Suprapubic skin (tissue), 4 donors: ENCODE results near the gene GCC2. TPM values are rescaled to one million over a fixed set of nuclear protein-coding genes. Genes with fewer than 3 reads are reported as not detected.

ENCODE experiments used
- DNase-seq, 2 donors: peaks; one replicate each; pipeline ENCODE4 v3.0.0-alpha.2; 2019; ENCODE audit warnings: low spot score in 2 of 2
- H3K27ac ChIP-seq: fragments of 200-600 bp; sonication (generic); one replicate; pipeline ENCODE4 v1.5.1; 2019
- H3K27me3 ChIP-seq: fragments of 200-600 bp; sonication (generic); one replicate; pipeline ENCODE4 v1.5.1; 2019
- H3K36me3 ChIP-seq: fragments of 200-600 bp; sonication (generic); one replicate; pipeline ENCODE4 v1.5.1; 2019
- H3K4me1 ChIP-seq: fragments of 200-600 bp; sonication (generic); one replicate; pipeline ENCODE4 v1.5.1; 2019
- H3K4me3 ChIP-seq: fragments of 200-600 bp; sonication (generic); one replicate; pipeline ENCODE4 v1.5.1; 2019; ENCODE audit warnings: mild to moderate bottlenecking
- H3K9me3 ChIP-seq: fragments of 200-600 bp; sonication (generic); one replicate; pipeline ENCODE4 v1.5.1; 2019
- CTCF ChIP-seq, 2 donors: fragments of 200-600 bp in 1 of 2; fragments of 450-650 bp in 1 of 2; sonication (generic) in 1 of 2; IDR thresholded peaks; one replicate each; pipeline ENCODE4 v1.5.1; 2016 to 2019; ENCODE audit warnings: antibody characterized with exemption in 2 of 2, mild to moderate bottlenecking in 1 of 2, moderate library complexity in 1 of 2
- EP300 ChIP-seq: sonication (generic); formaldehyde crosslinking; IDR thresholded peaks from one replicate; pipeline ENCODE4 v1.6.1; 2017; ENCODE audit warnings: antibody characterized with exemption
- POLR2A ChIP-seq, 2 donors: fragments of 450-650 bp; IDR thresholded peaks; one replicate each; pipeline ENCODE4 v1.6.1; 2017; ENCODE audit warnings: antibody characterized with exemption in 2 of 2, mild to moderate bottlenecking in 2 of 2, moderate library complexity in 2 of 2
- POLR2AphosphoS5 ChIP-seq, 3 donors: sonication (generic); formaldehyde crosslinking; IDR thresholded peaks; one replicate each; pipeline ENCODE4 v1.6.1; 2017; ENCODE audit warnings: antibody characterized with exemption in 3 of 3
- WGBS: methylation state at CpG from one replicate; pipeline ENCODE4 v1.1.5; 2018; 5-methylcytosine and 5-hydroxymethylcytosine counted together
- total RNA-seq, 4 donors: library from RNA; depleted of rRNA; stranded (reverse); fragments of >200 nt; gene quantifications; one replicate each; pipeline ENCODE4 v1.1.0, GENCODE V29; 2016

GCC2 gene
- total RNA-seq, 4 donors from 2014 or later = 11.0 to 46.7 (median 16.5) TPM

- WGBS = 97% methylated on average over 3 of the region's 3 CpGs
- Histone ChIP-seq H3K27me3 (no peaks in the 10 kb centered on the region), H3K9me3 (peaks cover 11% of the 10 kb centered on the region), H3K36me3 (peaks cover 76% of the 10 kb centered on the region), H3K4me1 (no peaks in the 10 kb centered on the region), H3K4me3 (no peak overlapping the region), H3K27ac (no peak overlapping the region)
- DNase-seq = no peak
- TF ChIP-seq CTCF (IDR thresholded peaks at IDR 0.05) = no peak
- no peak for TF ChIP-seq POLR2AphosphoS5 (IDR thresholded peaks at IDR 0.05)
- TF ChIP-seq POLR2A (IDR thresholded peaks at IDR 0.05) = no peak
- TF ChIP-seq EP300 = no peak
Observed at GRCh38 chr2:108458082-108458481, 9.1 kb downstream of the GCC2 start.

- Histone ChIP-seq H3K4me1 (no peaks in the 10 kb centered on the region), H3K36me3 (peaks cover 76% of the 10 kb centered on the region), H3K9me3 (peaks cover 11% of the 10 kb centered on the region), H3K27ac (no peak overlapping the region), H3K4me3 (no peak overlapping the region), H3K27me3 (no peaks in the 10 kb centered on the region)
- WGBS = 70% methylated on average over 1 of the region's 1 CpG
- DNase-seq = no peak
- TF ChIP-seq EP300 (no peak), POLR2A (IDR thresholded peaks at IDR 0.05) (no peak), CTCF (IDR thresholded peaks at IDR 0.05) (no peak), POLR2AphosphoS5 (IDR thresholded peaks at IDR 0.05) (no peak)
Observed at GRCh38 chr2:108459441-108459840, 10.4 kb downstream of the GCC2 start.

GRCh38 chr2:108460345-108461037, 11.5 kb downstream of the GCC2 start:
- no peaks in the 10 kb centered on the region for H3K27me3 ChIP-seq
- DNase-seq = no peak
- no peak overlapping the region for H3K4me3 ChIP-seq
- WGBS = 76% methylated on average over 4 of the region's 4 CpGs
- H3K4me1 ChIP-seq = no peaks in the 10 kb centered on the region
- peaks cover 76% of the 10 kb centered on the region for H3K36me3 ChIP-seq
- H3K9me3 ChIP-seq = peaks cover 11% of the 10 kb centered on the region
- no peak for TF ChIP-seq EP300
- TF ChIP-seq POLR2AphosphoS5 (IDR thresholded peaks at IDR 0.05) = no peak
- TF ChIP-seq POLR2A (IDR thresholded peaks at IDR 0.05) = no peak
- no peak for TF ChIP-seq CTCF (IDR thresholded peaks at IDR 0.05)
- H3K27ac ChIP-seq = no peak overlapping the region

- H3K27ac ChIP-seq = no peak overlapping the region
- peaks cover 81% of the 10 kb centered on the region for H3K36me3 ChIP-seq
- no peaks in the 10 kb centered on the region for H3K4me1 ChIP-seq
- no peaks in the 10 kb centered on the region for H3K27me3 ChIP-seq
- H3K9me3 ChIP-seq = no peaks in the 10 kb centered on the region
- WGBS = 92% methylated on average over 1 of the region's 1 CpG
- H3K4me3 ChIP-seq = no peak overlapping the region
- TF ChIP-seq EP300 (no peak), CTCF (IDR thresholded peaks at IDR 0.05) (no peak), POLR2A (IDR thresholded peaks at IDR 0.05) (no peak), POLR2AphosphoS5 (IDR thresholded peaks at IDR 0.05) (no peak)
- DNase-seq = no peak
Observed at GRCh38 chr2:108477099-108477498, 28.1 kb downstream of the GCC2 start.

- no peaks in the 10 kb centered on the region for H3K9me3 ChIP-seq
- no peak overlapping the region for H3K27ac ChIP-seq
- H3K27me3 ChIP-seq = no peaks in the 10 kb centered on the region
- no peak overlapping the region for H3K4me3 ChIP-seq
- TF ChIP-seq EP300 (no peak), CTCF (IDR thresholded peaks at IDR 0.05) (no peak), POLR2A (IDR thresholded peaks at IDR 0.05) (no peak), POLR2AphosphoS5 (IDR thresholded peaks at IDR 0.05) (no peak)
- H3K4me1 ChIP-seq = no peaks in the 10 kb centered on the region
- H3K36me3 ChIP-seq = peaks cover 79% of the 10 kb centered on the region
- WGBS = 96% methylated on average over 2 of the region's 2 CpGs
- no peak for DNase-seq
Observed at GRCh38 chr2:108485253-108485652, 36.2 kb downstream of the GCC2 start.
